Measurements from ENCODE around the gene ZNF831.

The ZNF831 gene

DNA sequence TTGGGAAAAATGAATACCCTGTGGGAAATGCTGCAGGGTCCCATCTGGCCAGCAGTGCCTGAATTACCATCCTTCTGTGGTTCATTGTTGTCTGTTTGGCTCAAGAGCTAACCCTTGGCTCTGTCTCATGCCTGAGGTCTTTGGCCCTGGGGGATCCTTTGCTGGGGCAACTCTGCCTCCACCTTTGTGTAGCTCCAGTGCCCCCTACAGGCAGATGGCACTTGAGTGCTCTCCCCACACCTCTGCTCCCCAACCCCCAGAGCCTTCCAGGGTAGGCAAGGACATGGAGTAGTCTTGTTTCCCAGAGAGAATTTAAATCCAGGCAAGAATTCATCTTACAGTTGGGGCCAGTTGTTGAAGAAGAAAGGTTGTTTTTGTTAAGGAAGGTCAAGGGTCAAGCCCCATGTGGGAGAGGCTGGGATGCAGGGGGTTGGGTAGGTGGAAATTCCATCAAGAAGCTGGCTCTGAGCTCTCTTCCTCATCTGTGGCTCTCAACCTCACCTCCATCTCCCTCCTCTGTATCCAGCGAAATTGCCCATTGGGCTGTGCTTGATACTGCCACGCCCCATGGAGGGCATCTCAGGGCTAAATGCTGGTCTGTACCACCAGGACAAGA lies 44.2 kb downstream of the ZNF831 start:
- Histone ChIP-seq H3K36me3 (ENCODE audit: insufficient read depth, low read length) (no peaks in the 10 kb centered on the region), H2AFZ (ENCODE audit: low read depth, low read length) (no peak overlapping the region), H3K4me1 (ENCODE audit: insufficient read depth, low read length) (no peaks in the 10 kb centered on the region), H3K9ac (ENCODE audit: low read depth, low read length) (no peak overlapping the region), H3K27ac (ENCODE audit: low read length) (no peak overlapping the region), H3K79me2 (ENCODE audit: insufficient read depth, low read length) (no peaks in the 10 kb centered on the region), H3K9me3 (ENCODE audit: insufficient read depth, low read length, severe bottlenecking) (no peaks in the 10 kb centered on the region), H3K27me3 (ENCODE audit: insufficient read depth, low read length, poor library complexity) (peaks cover 25% of the 10 kb centered on the region), H3K4me2 (ENCODE audit: insufficient read depth, low read length) (no peak overlapping the region), H4K20me1 (ENCODE audit: insufficient read depth, low read length) (peaks cover 5% of the 10 kb centered on the region; the same call in 1 of the 2 replicates), H3K4me3 (ENCODE audit: low read depth in 1 of 2, low read length in 2 of 2) (no peak overlapping the region)
- TF ChIP-seq, protein P1, sequence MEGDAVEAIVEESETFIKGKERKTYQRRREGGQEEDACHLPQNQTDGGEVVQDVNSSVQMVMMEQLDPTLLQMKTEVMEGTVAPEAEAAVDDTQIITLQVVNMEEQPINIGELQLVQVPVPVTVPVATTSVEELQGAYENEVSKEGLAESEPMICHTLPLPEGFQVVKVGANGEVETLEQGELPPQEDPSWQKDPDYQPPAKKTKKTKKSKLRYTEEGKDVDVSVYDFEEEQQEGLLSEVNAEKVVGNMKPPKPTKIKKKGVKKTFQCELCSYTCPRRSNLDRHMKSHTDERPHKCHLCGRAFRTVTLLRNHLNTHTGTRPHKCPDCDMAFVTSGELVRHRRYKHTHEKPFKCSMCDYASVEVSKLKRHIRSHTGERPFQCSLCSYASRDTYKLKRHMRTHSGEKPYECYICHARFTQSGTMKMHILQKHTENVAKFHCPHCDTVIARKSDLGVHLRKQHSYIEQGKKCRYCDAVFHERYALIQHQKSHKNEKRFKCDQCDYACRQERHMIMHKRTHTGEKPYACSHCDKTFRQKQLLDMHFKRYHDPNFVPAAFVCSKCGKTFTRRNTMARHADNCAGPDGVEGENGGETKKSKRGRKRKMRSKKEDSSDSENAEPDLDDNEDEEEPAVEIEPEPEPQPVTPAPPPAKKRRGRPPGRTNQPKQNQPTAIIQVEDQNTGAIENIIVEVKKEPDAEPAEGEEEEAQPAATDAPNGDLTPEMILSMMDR (IDR thresholded peaks at IDR 0.05; ENCODE audit: borderline replicate concordance, extremely low read depth, low read length, poor library complexity, severe bottlenecking), result peak; percentile 64
- no peak for TF ChIP-seq EZH2 (IDR thresholded peaks at IDR 0.05; ENCODE audit: borderline replicate concordance, low read depth, low read length, severe bottlenecking)
- peak; percentile 67; the same call in 2 of the 3 replicates for ATAC-seq (ENCODE audit: insufficient read depth, low read depth)
- peak; percentile 47 for DNase-seq

DNA sequence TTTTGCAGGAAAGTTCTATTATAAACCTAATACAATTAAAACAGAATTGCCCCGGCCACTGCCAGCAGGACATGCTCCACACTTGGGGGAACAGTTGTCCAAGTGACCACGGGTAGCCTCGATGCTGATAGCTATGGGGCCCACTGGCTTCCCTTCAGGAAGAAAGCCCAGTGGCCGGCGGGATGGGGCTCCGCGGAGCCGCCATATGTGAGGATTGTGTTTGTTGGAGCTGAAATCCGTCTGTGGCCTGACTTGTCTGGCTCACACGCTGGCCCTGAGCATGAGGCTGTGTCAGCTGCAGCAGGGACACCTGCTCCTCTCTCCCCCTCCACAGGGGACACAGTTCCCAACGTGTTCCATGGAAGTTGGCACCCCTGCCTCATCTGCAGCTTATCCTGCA lies 46.6 kb downstream of the ZNF831 start:
- peaks cover 3% of the 10 kb centered on the region; the same call in 1 of the 2 replicates for H4K20me1 ChIP-seq (ENCODE audit: insufficient read depth, low read length)
- peaks cover 15% of the 10 kb centered on the region for H3K27me3 ChIP-seq (ENCODE audit: insufficient read depth, low read length, poor library complexity)

DNA sequence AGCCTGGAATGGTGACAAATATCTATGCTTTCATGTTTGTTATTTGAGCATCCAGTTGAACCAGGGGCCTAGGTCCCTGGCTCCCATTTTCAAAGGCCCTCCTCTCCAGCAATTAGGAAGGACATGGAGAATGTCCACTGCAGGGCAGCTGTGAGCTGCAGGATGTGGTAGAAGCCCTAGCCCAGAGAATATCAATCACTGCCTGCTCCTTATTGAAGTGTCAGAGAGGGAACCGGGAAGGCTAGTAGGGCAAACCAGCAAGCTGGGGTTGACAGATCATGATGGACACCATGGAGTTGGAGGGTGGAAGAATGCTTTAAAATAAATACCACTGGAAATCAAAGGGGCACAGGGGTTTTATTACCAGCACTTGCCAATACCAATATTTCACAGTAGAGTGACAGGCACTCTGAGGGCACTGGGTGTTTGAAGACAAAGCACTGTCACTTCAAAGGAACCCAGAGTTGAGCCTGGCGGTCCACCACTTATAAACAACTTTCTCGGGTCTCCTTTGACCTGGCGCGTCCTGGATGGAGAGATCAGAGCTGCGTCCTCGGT lies 47.7 kb downstream of the ZNF831 start:
- no peak for TF ChIP-seq EZH2 (IDR thresholded peaks at IDR 0.05; ENCODE audit: borderline replicate concordance, low read depth, low read length, severe bottlenecking)
- TF ChIP-seq, protein P1 (IDR thresholded peaks at IDR 0.05; ENCODE audit: borderline replicate concordance, extremely low read depth, low read length, poor library complexity, severe bottlenecking), result no peak
- H3K27me3 ChIP-seq (ENCODE audit: insufficient read depth, low read length, poor library complexity), result peaks cover 15% of the 10 kb centered on the region
- H3K79me2 ChIP-seq (ENCODE audit: insufficient read depth, low read length), result no peaks in the 10 kb centered on the region
- H3K4me1 ChIP-seq (ENCODE audit: insufficient read depth, low read length), result no peaks in the 10 kb centered on the region
- no peaks in the 10 kb centered on the region for H3K9me3 ChIP-seq (ENCODE audit: insufficient read depth, low read length, severe bottlenecking)
- no peaks in the 10 kb centered on the region for H3K36me3 ChIP-seq (ENCODE audit: insufficient read depth, low read length)
- no peak overlapping the region for H2AFZ ChIP-seq (ENCODE audit: low read depth, low read length)
- no peak overlapping the region for H3K27ac ChIP-seq (ENCODE audit: low read length)
- peaks cover 3% of the 10 kb centered on the region; the same call in 1 of the 2 replicates for H4K20me1 ChIP-seq (ENCODE audit: insufficient read depth, low read length)
- H3K4me2 ChIP-seq (ENCODE audit: insufficient read depth, low read length), result no peak overlapping the region
- H3K4me3 ChIP-seq (ENCODE audit: low read depth in 1 of 2, low read length in 2 of 2), result no peak overlapping the region
- no peak overlapping the region for H3K9ac ChIP-seq (ENCODE audit: low read depth, low read length)
- ATAC-seq (ENCODE audit: insufficient read depth, low read depth) (no peak), DNase-seq (no peak)

More for the DNA sequence above, 46.6 kb downstream of the ZNF831 start:
- no peaks in the 10 kb centered on the region for H3K4me1 ChIP-seq (ENCODE audit: insufficient read depth, low read length)
- DNase-seq, result no peak
- no peak for ATAC-seq (ENCODE audit: insufficient read depth, low read depth)
- TF ChIP-seq, protein P1 (IDR thresholded peaks at IDR 0.05; ENCODE audit: borderline replicate concordance, extremely low read depth, low read length, poor library complexity, severe bottlenecking), result no peak
- no peak for TF ChIP-seq EZH2 (IDR thresholded peaks at IDR 0.05; ENCODE audit: borderline replicate concordance, low read depth, low read length, severe bottlenecking)
- no peaks in the 10 kb centered on the region for H3K79me2 ChIP-seq (ENCODE audit: insufficient read depth, low read length)
- H2AFZ ChIP-seq (ENCODE audit: low read depth, low read length), result no peak overlapping the region
- no peaks in the 10 kb centered on the region for H3K9me3 ChIP-seq (ENCODE audit: insufficient read depth, low read length, severe bottlenecking)
- no peak overlapping the region for H3K9ac ChIP-seq (ENCODE audit: low read depth, low read length)
- no peak overlapping the region for H3K27ac ChIP-seq (ENCODE audit: low read length)
- H3K4me2 ChIP-seq (ENCODE audit: insufficient read depth, low read length), result no peak overlapping the region
- H3K4me3 ChIP-seq (ENCODE audit: low read depth in 1 of 2, low read length in 2 of 2), result no peak overlapping the region
- H3K36me3 ChIP-seq (ENCODE audit: insufficient read depth, low read length), result no peaks in the 10 kb centered on the region
